Adrenal gland (tissue), 12 donors: ENCODE measurements around the gene CCDC102A. TPM values are rescaled to one million over a fixed set of nuclear protein-coding genes. Genes with fewer than 3 reads are reported as not detected.

Experiments
- DNase-seq, 7 donors: peaks; one replicate each; pipeline ENCODE4 v3.0.0-alpha.2; 2019 to 2020
- H3K27ac ChIP-seq, 5 donors: fragments of 200-600 bp; sonication (generic) in 4 of 5; 1 replicate in 3 of 5; 2 replicates in 2 of 5; pipeline versions ENCODE4 v1.5.1 to v1.8.0; 2016 to 2020; ENCODE audit warnings: mild to moderate bottlenecking in 1 of 5
- H3K27me3 ChIP-seq: fragments of 200-600 bp; 2 replicates; pipeline ENCODE4 v1.8.0; 2021
- H3K36me3 ChIP-seq, 2 donors: fragments of 200-600 bp; replicated peaks in 1 of 2; 1 replicate in 1 of 2; 2 replicates in 1 of 2; pipeline versions ENCODE4 v1.5.1 to v1.8.0; 2018 to 2022
- H3K4me1 ChIP-seq, 2 donors: fragments of 200-600 bp; replicated peaks in 1 of 2; 1 replicate in 1 of 2; 2 replicates in 1 of 2; pipeline versions ENCODE4 v1.5.1 to v1.8.0; 2018 to 2021
- H3K4me3 ChIP-seq, 4 donors: fragments of 200-600 bp; sonication (generic) in 3 of 4; one replicate each; pipeline ENCODE4 v1.5.1; 2016 to 2018
- H3K9me3 ChIP-seq, 3 donors: fragments of 200-600 bp; sonication (generic) in 1 of 3; replicated peaks in 1 of 3; 1 replicate in 2 of 3; 2 replicates in 1 of 3; pipeline versions ENCODE4 v1.5.1 to v1.8.0; 2016 to 2021
- POLR2A ChIP-seq, 2 donors: fragments of 450-650 bp; IDR thresholded peaks; one replicate each; pipeline ENCODE4 v1.6.1; 2017; ENCODE audit warnings: antibody characterized with exemption in 2 of 2, mild to moderate bottlenecking in 2 of 2, moderate library complexity in 1 of 2
- WGBS, 4 donors: extraction: QIAGEN DNeasy Blood & Tissue Kit in 2 of 4; methylation state at CpG; one replicate each; pipeline versions ENCODE4 v1.1.5 to v1.1.7; 2013 to 2017; 5-methylcytosine and 5-hydroxymethylcytosine counted together
- intact Hi-C, 2 donors: fragments of 100-400 bp; cut with DNase I; formaldehyde crosslinking; loops; one replicate each; pipeline versions ENCODE4 v1.14.1 to v1.15.0; 2022 to 2023
- polyA plus RNA-seq, 3 donors: library from polyadenylated mRNA; stranded (reverse); fragments of 200-250 nt in 2 of 3; fragments of 350-450 nt in 1 of 3; fragmentation: Illumina TruSeq in 1 of 3; extraction: RNeasy Lipid Tissue Mini Kit (QIAGEN cat#74804) in 1 of 3; gene quantifications; one replicate each; pipeline ENCODE4 v1.2.3, GENCODE V29; 2013 to 2014
- total RNA-seq, 9 donors: library from RNA; depleted of rRNA in 4 of 9; stranded (reverse); fragments of >200 nt in 4 of 9; fragments of 120-200 nt in 1 of 9; fragmentation: NEBNext Ultra II Directional in 1 of 9; extraction: Animal tissue kit (Norgen Biotek cat#: 25700) in 1 of 9; gene quantifications; one replicate each; pipeline versions ENCODE4 v1.1.0 to v1.2.4, GENCODE V29; 2013 to 2023
- TF ChIP-seq, protein P1 (sequence below), 6 experiments: fragments of 450-650 bp in 4 of 6; fragments of 200-600 bp in 2 of 6; sonication (generic) in 1 of 6; IDR thresholded peaks; 1 replicate in 5 of 6; 2 replicates in 1 of 6; pipeline versions ENCODE4 v1.5.1 to v1.8.0; 2016 to 2021; ENCODE audit warnings: antibody characterized with exemption in 6 of 6, mild to moderate bottlenecking in 2 of 6, moderate library complexity in 1 of 6
- donor health status: healthy with polysubstance abuse.
- donor health status: Bipolar disorder and iron deficiency.
- donor health status: DM: yes; HTN: yes; CAD: no.
- donor health status: DM: no; HTN: no; CAD: no.
- donor health status: DM: no; HTN: no; CAD: no.
- donor health status: DM: yes; HTN: yes; CAD: no.

The CCDC102A gene
- total and polyA plus RNA-seq, 12 donors = 1.6 to 23.6 (median 8.9) TPM

DNA sequence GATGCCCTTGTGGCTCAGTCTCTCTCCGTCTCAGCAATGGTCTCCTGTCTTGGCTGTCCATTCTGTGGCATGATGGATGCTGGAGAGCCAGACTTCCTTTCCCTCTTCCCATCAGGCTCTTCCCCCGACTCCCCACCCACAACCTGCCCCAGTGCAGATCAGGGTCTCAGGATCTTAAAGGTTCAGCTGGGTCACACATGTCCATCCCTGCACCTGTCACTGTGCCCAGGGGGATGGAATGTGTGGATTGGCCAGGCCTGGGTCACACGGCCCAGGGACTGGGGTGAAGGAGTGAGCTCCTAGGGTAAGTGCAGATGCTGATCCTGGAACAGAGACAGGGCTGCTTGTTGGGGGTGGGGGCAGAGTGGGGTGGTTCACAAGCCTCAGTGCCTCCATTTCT, 29.1 kb upstream of the CCDC102A start:
- 33 to 77% (median 69%) methylated on average over 1 to 3 of the region's 3 CpGs for WGBS, 4 donors
- Histone ChIP-seq H3K27ac (no peak overlapping the region), H3K27me3 (no peaks in the 10 kb centered on the region), H3K4me1 (no peaks in the 10 kb centered on the region), H3K36me3 (no peaks in the 10 kb centered on the region), H3K9me3 (no peaks in the 10 kb centered on the region), H3K4me3 (no peak overlapping the region)
- TF ChIP-seq, protein P1, sequence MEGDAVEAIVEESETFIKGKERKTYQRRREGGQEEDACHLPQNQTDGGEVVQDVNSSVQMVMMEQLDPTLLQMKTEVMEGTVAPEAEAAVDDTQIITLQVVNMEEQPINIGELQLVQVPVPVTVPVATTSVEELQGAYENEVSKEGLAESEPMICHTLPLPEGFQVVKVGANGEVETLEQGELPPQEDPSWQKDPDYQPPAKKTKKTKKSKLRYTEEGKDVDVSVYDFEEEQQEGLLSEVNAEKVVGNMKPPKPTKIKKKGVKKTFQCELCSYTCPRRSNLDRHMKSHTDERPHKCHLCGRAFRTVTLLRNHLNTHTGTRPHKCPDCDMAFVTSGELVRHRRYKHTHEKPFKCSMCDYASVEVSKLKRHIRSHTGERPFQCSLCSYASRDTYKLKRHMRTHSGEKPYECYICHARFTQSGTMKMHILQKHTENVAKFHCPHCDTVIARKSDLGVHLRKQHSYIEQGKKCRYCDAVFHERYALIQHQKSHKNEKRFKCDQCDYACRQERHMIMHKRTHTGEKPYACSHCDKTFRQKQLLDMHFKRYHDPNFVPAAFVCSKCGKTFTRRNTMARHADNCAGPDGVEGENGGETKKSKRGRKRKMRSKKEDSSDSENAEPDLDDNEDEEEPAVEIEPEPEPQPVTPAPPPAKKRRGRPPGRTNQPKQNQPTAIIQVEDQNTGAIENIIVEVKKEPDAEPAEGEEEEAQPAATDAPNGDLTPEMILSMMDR (IDR thresholded peaks at IDR 0.05) = no peak
- TF ChIP-seq POLR2A (IDR thresholded peaks at IDR 0.05) = no peak
- no peak for DNase-seq
- intact Hi-C loops = no loop called here

DNA sequence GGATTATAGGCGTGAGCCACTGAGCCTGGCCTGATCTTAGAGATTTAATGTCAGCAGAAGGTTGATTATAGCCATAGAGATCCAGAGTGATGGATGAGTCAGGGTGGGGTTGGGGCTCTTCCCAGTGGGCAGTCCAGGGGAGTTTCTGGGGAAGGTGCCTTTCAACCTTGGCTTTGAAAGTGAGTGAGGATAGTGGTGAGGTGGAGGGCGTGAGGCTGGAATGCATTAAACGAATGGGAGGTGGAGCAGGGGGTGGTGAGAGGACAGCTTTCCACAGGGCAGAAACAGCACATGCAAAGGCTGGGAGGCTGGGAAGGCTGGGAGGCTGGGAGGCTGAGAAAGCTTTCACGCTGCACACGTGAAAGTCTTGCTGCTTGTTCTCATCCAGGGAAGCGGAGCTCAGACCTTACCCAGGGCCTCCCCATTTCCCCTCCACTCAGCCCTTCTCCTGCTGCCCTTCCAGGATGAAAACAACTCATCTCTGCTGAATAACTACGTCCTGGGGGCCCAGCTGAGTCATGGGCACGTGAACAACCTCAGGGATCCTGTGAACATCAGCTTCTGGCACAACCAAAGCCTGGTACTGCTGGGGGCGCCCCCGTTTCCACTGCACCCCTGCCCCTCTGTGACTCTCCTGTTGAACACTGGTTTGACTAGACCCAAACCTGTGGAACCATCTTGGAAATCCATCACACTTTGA, 28.4 kb upstream of the CCDC102A start:
- Histone ChIP-seq H3K27me3 (no peaks in the 10 kb centered on the region), H3K4me1 (no peaks in the 10 kb centered on the region), H3K27ac (no peak overlapping the region), H3K36me3 (no peaks in the 10 kb centered on the region), H3K4me3 (no peak overlapping the region), H3K9me3 (no peaks in the 10 kb centered on the region)
- DNase-seq = no peak
- intact Hi-C loops = no loop called here
- no peak for TF ChIP-seq POLR2A (IDR thresholded peaks at IDR 0.05)
- TF ChIP-seq, protein P1 (IDR thresholded peaks at IDR 0.05) = no peak
- WGBS, 4 donors = 43 to 58% (median 53%) methylated on average over 10 of the region's 10 CpGs

DNA sequence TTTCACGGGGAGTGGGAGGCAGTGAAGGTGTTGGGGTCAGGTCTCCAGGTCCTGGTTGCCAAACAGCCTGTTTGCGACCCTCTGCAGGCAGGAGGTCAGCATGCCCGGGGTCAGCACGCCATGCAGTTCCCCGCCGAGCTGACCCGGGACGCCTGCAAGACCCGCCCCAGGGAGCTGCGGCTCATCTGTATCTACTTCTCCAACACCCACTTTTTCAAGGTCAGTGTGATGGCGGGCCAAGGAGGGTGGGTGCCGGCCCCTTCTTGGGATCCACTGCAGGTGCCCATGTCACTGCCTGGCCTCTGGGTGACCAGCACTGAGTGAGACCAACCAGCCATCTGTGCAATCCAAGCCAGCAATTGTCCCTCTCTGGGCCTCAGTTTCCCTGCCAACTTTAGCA, 27.4 kb upstream of the CCDC102A start:
- DNase-seq = no peak

DNA sequence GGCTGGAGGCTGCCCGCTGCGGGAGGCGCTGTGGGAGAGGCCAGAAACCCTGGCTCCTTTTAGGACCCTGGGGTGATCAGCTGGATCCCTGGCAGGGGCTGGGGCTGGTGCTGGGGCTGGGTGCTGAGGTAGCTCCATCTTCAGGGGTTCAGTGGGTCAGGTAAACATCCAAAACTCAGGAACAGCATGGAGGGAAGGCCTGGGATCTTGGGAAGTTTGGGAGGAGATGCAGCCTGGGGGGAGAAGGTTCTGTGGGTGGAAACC, 27.0 kb upstream of the CCDC102A start:
- Histone ChIP-seq H3K9me3 (no peaks in the 10 kb centered on the region), H3K4me3 (no peak overlapping the region), H3K27ac (no peak overlapping the region), H3K27me3 (no peaks in the 10 kb centered on the region), H3K4me1 (no peaks in the 10 kb centered on the region), H3K36me3 (no peaks in the 10 kb centered on the region)
- TF ChIP-seq, protein P1 (IDR thresholded peaks at IDR 0.05) = no peak
- TF ChIP-seq POLR2A (IDR thresholded peaks at IDR 0.05) = no peak
- intact Hi-C loops = no loop called here
- no peak for DNase-seq
- 79 to 82% (median 80%) methylated on average over 3 of the region's 3 CpGs for WGBS, 4 donors

More for the DNA sequence above, 27.4 kb upstream of the CCDC102A start:
- intact Hi-C loops = no loop called here
- WGBS, 4 donors = 74 to 80% (median 77%) methylated on average over 1 to 12 of the region's 12 CpGs
- H3K4me3 ChIP-seq = no peak overlapping the region
- no peaks in the 10 kb centered on the region for H3K36me3 ChIP-seq
- H3K9me3 ChIP-seq = no peaks in the 10 kb centered on the region
- H3K27me3 ChIP-seq = no peaks in the 10 kb centered on the region
- H3K27ac ChIP-seq = no peak overlapping the region
- no peak for TF ChIP-seq POLR2A (IDR thresholded peaks at IDR 0.05)
- TF ChIP-seq, protein P1 (IDR thresholded peaks at IDR 0.05) = no peak
- no peaks in the 10 kb centered on the region for H3K4me1 ChIP-seq
